Upper lobe of left lung (tissue), 6 donors: ENCODE measurements around the gene XXYLT1. TPM values are rescaled to one million over a fixed set of nuclear protein-coding genes. Genes with fewer than 3 reads are reported as not detected.

Experiments used
- ATAC-seq, 2 donors: fragments of 200-7000 bp; cut with Tn5 transposase; one replicate each; pipeline ENCODE4 v1.9.1; 2022; ENCODE audit warnings: mild to moderate bottlenecking in 2 of 2, moderate library complexity in 2 of 2; ENCODE audit not compliant: low FRiP score in 2 of 2
- DNase-seq, 2 donors: peaks; one replicate each; pipeline ENCODE4 v3.0.0-alpha.2; 2019 to 2020
- H3K27ac ChIP-seq, 4 donors: fragments of 200-600 bp; sonication (generic); one replicate each; pipeline ENCODE4 v1.5.1; 2016 to 2019
- H3K27me3 ChIP-seq, 4 donors: fragments of 200-600 bp; sonication (generic); one replicate each; pipeline ENCODE4 v1.5.1; 2017 to 2019
- H3K36me3 ChIP-seq, 4 donors: fragments of 200-600 bp; sonication (generic); one replicate each; pipeline ENCODE4 v1.5.1; 2016 to 2019
- H3K4me1 ChIP-seq, 4 donors: fragments of 200-600 bp; sonication (generic); one replicate each; pipeline ENCODE4 v1.5.1; 2018 to 2019
- H3K4me3 ChIP-seq, 4 donors: fragments of 200-600 bp; sonication (generic); one replicate each; pipeline ENCODE4 v1.5.1; 2017 to 2019; ENCODE audit warnings: mild to moderate bottlenecking in 2 of 4, moderate library complexity in 1 of 4
- H3K9me3 ChIP-seq, 4 donors: fragments of 200-600 bp; sonication (generic); one replicate each; pipeline ENCODE4 v1.5.1; 2018 to 2019
- CTCF ChIP-seq, 6 experiments: fragments of 450-650 bp in 4 of 6; fragments of 200-600 bp in 2 of 6; sonication (generic) in 2 of 6; IDR thresholded peaks; one replicate each; pipeline ENCODE4 v1.5.1; 2016 to 2019; ENCODE audit warnings: antibody characterized with exemption in 6 of 6
- EP300 ChIP-seq, 4 donors: sonication (generic); formaldehyde crosslinking; IDR thresholded peaks; one replicate each; pipeline ENCODE4 v1.5.1; 2017; ENCODE audit warnings: antibody characterized with exemption in 4 of 4, control low read depth in 2 of 4
- POLR2A ChIP-seq, 4 donors: fragments of 450-650 bp; IDR thresholded peaks; one replicate each; pipeline ENCODE4 v1.5.1; 2016 to 2017; ENCODE audit warnings: antibody characterized with exemption in 4 of 4, mild to moderate bottlenecking in 2 of 4
- POLR2AphosphoS5 ChIP-seq, 2 donors: sonication (generic); formaldehyde crosslinking; IDR thresholded peaks; one replicate each; pipeline ENCODE4 v1.5.1; 2017; ENCODE audit warnings: antibody characterized with exemption in 2 of 2
- WGBS, 2 donors: methylation state at CpG; one replicate each; pipeline ENCODE4 v1.1.5; 2017 to 2018; 5-methylcytosine and 5-hydroxymethylcytosine counted together
- total RNA-seq, 6 donors: library from RNA; depleted of rRNA in 4 of 6; stranded (reverse); fragments of >200 nt in 4 of 6; gene quantifications; one replicate each; pipeline versions ENCODE4 v1.1.0 to v1.2.1, GENCODE V29; 2016 to 2021
- donor health status: DM: no; HTN: no; CAD: no; lungs with moderate emphysema.
- donor health status: DM: no; HTN: yes; CAD: no; lungs with severe emphysema.

XXYLT1 gene
- total RNA-seq, 6 donors from 2014 or later = 6.3 to 9.6 (median 8.6) TPM

- no peak overlapping the region for H3K4me3 ChIP-seq
- peak in 1 of 2 donors; percentile 43 for DNase-seq
- TF ChIP-seq POLR2AphosphoS5 (IDR thresholded peaks at IDR 0.05) (no peak), POLR2A (IDR thresholded peaks at IDR 0.05) (no peak), EP300 (IDR thresholded peaks at IDR 0.05) (no peak), CTCF (IDR thresholded peaks at IDR 0.05) (no peak)
- no peaks in the 10 kb centered on the region for H3K27me3 ChIP-seq
- peaks cover 7 to 12% (median 11%) of the 10 kb centered on the region in 4 donors for H3K4me1 ChIP-seq
- 60 to 90% methylated on average over 1 to 7 of the region's 10 CpGs for WGBS, 2 donors
- no peak for ATAC-seq
- H3K27ac ChIP-seq = no peak overlapping the region
- H3K9me3 ChIP-seq = no peaks in the 10 kb centered on the region
- H3K36me3 ChIP-seq = no peaks in the 10 kb centered on the region
These were observed 17.0 kb downstream of the XXYLT1 start for GRCh38 chr3:195253923-195254432.

DNA sequence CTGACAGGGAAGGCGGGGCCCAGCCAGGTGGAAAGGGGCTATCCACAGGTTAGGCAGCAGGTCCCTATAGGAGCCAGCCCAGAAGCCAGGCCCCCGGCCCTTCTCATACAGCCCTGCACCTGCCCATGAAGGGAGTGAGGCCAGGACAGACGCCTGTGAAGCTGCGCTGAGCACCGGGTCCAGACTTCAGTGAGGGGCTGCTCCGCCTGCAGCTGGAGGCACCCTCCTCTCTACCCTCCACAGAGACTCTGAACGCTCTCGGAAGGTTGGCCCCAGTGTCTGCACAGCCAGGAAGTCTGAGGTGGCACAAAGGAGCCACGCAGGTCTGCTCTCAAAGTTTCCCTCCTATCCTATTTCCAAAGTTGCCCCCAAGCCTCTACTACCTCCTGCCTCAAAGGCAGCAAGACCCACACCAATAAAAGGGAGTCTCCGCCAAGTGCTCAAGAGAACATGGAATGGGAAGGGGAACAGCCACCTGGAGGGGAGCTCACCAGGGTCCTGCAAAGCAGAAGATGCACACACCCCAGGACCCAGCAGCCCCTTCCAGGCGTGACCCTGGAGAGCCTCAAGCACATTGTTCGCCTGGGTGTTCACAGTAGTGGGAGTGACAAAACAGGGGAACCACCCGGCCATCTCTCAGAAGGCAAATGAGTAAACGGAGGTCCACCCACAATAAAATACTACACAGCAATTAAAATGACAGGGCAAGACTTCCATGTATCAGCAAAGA is 19.5 kb downstream of the XXYLT1 start:
- DNase-seq (peak in 1 of 2 donors; percentile 49), ATAC-seq (no peak)
- Histone ChIP-seq H3K27ac (no peak overlapping the region), H3K36me3 (no peaks in the 10 kb centered on the region), H3K27me3 (no peaks in the 10 kb centered on the region), H3K4me3 (no peak overlapping the region), H3K9me3 (no peaks in the 10 kb centered on the region), H3K4me1 (no peaks in the 10 kb centered on the region)
- TF ChIP-seq POLR2AphosphoS5 (IDR thresholded peaks at IDR 0.05) = no peak
- TF ChIP-seq EP300 (IDR thresholded peaks at IDR 0.05) = no peak
- TF ChIP-seq POLR2A (IDR thresholded peaks at IDR 0.05) = no peak
- no peak for TF ChIP-seq CTCF (IDR thresholded peaks at IDR 0.05)
- 87 to 89% methylated on average over 6 to 14 of the region's 14 CpGs for WGBS, 2 donors

GRCh38 chr3:195250473-195251251 is 20.3 kb downstream of the XXYLT1 start:
- Histone ChIP-seq H3K4me1 (no peaks in the 10 kb centered on the region), H3K27ac (no peak overlapping the region), H3K4me3 (no peak overlapping the region), H3K27me3 (no peaks in the 10 kb centered on the region), H3K9me3 (no peaks in the 10 kb centered on the region), H3K36me3 (no peaks in the 10 kb centered on the region)
- WGBS, 2 donors = 74 to 76% methylated on average over 7 to 14 of the region's 14 CpGs
- DNase-seq (peak in 1 of 2 donors; percentile 66), ATAC-seq (peak in 1 of 2 donors; percentile 30)
- TF ChIP-seq CTCF (IDR thresholded peaks at IDR 0.05) = peak in 3 of 6 experiments; percentile 10 to 30 (median 18)
- TF ChIP-seq EP300 (IDR thresholded peaks at IDR 0.05) = no peak

DNA sequence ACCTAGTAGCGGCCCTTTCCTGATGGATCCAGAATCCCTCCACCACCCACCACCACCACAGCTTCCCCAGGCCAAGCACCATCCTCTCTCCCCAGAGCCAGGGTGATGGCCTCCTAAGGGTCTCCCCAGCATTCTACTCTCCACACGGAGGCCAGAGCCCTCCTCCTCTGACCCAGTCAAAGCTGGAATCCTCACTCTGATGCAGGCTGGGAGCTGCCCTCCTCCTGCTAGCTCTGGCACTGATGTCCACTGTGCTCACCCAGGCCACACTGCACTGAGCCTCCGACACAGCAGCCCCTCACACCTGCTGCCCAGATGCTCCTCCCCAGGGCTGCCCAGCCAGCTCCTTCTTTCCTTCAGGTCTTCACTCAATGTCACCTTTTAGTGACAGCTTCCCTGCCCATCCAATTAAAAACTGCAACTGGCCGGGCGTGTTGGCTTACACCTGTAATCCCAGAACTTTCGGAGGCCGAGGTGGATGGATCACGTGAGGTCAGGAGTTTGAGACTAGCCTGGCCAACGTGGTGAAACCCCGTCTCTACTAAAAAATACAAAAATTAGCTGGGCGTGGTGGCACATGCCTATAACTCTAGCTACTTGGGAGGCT is 21.0 kb downstream of the XXYLT1 start:
- DNase-seq = peak in 1 of 2 donors; percentile 15
- no peaks in the 10 kb centered on the region for H3K9me3 ChIP-seq
- H3K4me1 ChIP-seq = no peaks in the 10 kb centered on the region
- WGBS, 2 donors = 88 to 91% methylated on average over 11 of the region's 11 CpGs
- H3K27ac ChIP-seq = no peak overlapping the region
- no peak overlapping the region for H3K4me3 ChIP-seq
- no peaks in the 10 kb centered on the region for H3K36me3 ChIP-seq
- H3K27me3 ChIP-seq = no peaks in the 10 kb centered on the region
- ATAC-seq = no peak
- no peak for TF ChIP-seq POLR2A (IDR thresholded peaks at IDR 0.05)
- no peak for TF ChIP-seq CTCF (IDR thresholded peaks at IDR 0.05)
- TF ChIP-seq EP300 (IDR thresholded peaks at IDR 0.05) = no peak
- no peak for TF ChIP-seq POLR2AphosphoS5 (IDR thresholded peaks at IDR 0.05)
